ENCODE results near the gene CDK11B. TPM values are rescaled to one million over a fixed set of nuclear protein-coding genes. Genes with fewer than 3 reads are reported as not detected.
"Not testable (repeated sequence)": the region's sequence is repeated elsewhere in the genome, so short reads cannot be mapped to it uniquely, and the experiment has no call there.

The CDK11B gene
- total and polyA plus RNA-seq, 11 donors: 20.4 to 39.4 (median 24.8) TPM

GRCh38 chr1:1692714-1693647 lies 34.2 kb upstream of the CDK11B start, which contains the start of gene SLC35E2B:
Gene SLC35E2B (minus strand): TSS chr1:1692795. CDS start chr1:1676699, 16,096 bp downstream.
- peak; percentile 87 to 99 (median 96) for DNase-seq
- intact Hi-C loops (cut with DNase I): loop anchor here in 1 of 10 donors (10.0 kb wide), 2 partner anchors 52 to 212 kb away; no protein-coding TSS in a partner anchor
- not testable (repeated sequence) for H3K9me3 ChIP-seq, H3K4me1 ChIP-seq, H3K27me3 ChIP-seq, H3K36me3 ChIP-seq
- ATAC-seq: peak; percentile 91 to 95 (median 94)
- H3K4me3 ChIP-seq: peak within 1 kb of the TSS; percentile 33 to 72 (median 62)
- peak within 1 kb of the TSS; percentile 85 to 98 (median 94) for H3K27ac ChIP-seq
- 0 to 1% (median 0%) methylated on average over 3 to 60 of the region's 98 CpGs; no CpG with 5 or more reads in 1 of the 4 donors for WGBS, 4 donors
- TF ChIP-seq, protein P1, sequence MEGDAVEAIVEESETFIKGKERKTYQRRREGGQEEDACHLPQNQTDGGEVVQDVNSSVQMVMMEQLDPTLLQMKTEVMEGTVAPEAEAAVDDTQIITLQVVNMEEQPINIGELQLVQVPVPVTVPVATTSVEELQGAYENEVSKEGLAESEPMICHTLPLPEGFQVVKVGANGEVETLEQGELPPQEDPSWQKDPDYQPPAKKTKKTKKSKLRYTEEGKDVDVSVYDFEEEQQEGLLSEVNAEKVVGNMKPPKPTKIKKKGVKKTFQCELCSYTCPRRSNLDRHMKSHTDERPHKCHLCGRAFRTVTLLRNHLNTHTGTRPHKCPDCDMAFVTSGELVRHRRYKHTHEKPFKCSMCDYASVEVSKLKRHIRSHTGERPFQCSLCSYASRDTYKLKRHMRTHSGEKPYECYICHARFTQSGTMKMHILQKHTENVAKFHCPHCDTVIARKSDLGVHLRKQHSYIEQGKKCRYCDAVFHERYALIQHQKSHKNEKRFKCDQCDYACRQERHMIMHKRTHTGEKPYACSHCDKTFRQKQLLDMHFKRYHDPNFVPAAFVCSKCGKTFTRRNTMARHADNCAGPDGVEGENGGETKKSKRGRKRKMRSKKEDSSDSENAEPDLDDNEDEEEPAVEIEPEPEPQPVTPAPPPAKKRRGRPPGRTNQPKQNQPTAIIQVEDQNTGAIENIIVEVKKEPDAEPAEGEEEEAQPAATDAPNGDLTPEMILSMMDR (IDR thresholded peaks at IDR 0.05): peak in 2 of 12 donors; percentile 26 to 32

GRCh38 chr1:1692324-1692713 lies 33.5 kb upstream of the CDK11B start:
- ATAC-seq: peak; percentile 42 to 82 (median 66)
- H3K9me3 ChIP-seq, H3K4me1 ChIP-seq, H3K27me3 ChIP-seq, H3K36me3 ChIP-seq: not testable (repeated sequence)
- Histone ChIP-seq H3K27ac (peak overlapping the region; percentile 85 to 98 (median 94)), H3K4me3 (peak overlapping the region; percentile 33 to 72 (median 62))
- 0 to 1% (median 0%) methylated on average over 18 to 32 of the region's 45 CpGs; no CpG with 5 or more reads in 1 of the 4 donors for WGBS, 4 donors
- intact Hi-C loops (cut with DNase I): loop anchor here in 1 of 10 donors (10.0 kb wide), 2 partner anchors 52 to 212 kb away; no protein-coding TSS in a partner anchor
- DNase-seq: peak; percentile 57 to 94 (median 82)

DNA sequence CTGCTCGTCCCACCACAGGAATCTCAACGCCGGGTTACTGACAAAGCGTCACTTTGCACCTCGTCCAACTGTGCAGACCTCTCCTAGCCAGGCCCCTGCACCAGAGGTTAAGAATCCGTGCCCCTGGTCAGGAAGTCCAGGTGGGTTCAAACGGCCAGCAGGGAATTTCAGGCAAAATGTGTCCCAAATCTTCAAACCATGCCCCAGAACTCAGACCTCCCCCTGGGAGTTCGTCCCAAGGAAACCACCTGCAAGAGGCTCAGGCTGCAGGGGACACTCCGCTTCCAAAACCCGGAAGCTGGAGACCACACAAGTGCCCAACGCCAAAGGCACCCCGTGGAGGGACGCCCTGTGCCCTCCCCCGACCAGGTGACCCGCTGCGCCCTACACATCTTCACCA lies 32.6 kb upstream of the CDK11B start:
- H3K27me3 ChIP-seq, ATAC-seq, H3K9me3 ChIP-seq, H3K36me3 ChIP-seq, H3K27ac ChIP-seq: not testable (repeated sequence)
- intact Hi-C loops (cut with DNase I): loop anchor here in 1 of 10 donors (10.0 kb wide), 2 partner anchors 53 to 213 kb away; no protein-coding TSS in a partner anchor
- DNase-seq: peak in 1 of 5 donors; percentile 2
- Histone ChIP-seq H3K4me1 (peaks cover 0 to 12% (median 0%) of the 10 kb centered on the region in 12 donors), H3K4me3 (peak overlapping the region in 5 of 12 donors; percentile 28 to 44 (median 38))
- 4 to 6% methylated on average over 4 to 5 of the region's 16 CpGs; no CpG with 5 or more reads in 2 of the 4 donors for WGBS, 4 donors

DNA sequence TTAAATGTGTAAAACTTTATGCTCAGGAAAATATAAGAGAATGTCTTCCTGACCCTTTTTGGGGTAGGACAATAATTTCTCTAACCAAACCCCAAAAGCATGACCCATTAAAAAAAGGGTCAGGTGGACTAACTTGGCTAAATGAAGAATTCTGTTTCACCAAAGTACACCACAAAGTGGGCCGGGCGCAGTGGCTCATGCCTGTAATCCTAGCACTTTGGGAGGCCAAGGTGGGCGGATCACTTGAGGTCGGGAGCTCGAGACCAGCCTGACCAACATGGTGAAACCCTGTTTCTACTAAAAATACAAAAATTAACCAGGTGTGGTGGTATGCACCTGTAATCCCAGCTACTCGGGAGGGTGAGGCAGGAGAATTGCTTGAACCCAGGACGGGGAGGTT lies 30.7 kb upstream of the CDK11B start:
- peak in 2 of 5 donors; percentile 2 to 35 for DNase-seq
- ATAC-seq; intact Hi-C loops (cut with DNase I); H3K4me3 ChIP-seq; H3K27ac ChIP-seq; H3K36me3 ChIP-seq; H3K9me3 ChIP-seq; H3K27me3 ChIP-seq: not testable (repeated sequence)
- WGBS, 4 donors: 92 to 97% (median 95%) methylated on average over 6 to 7 of the region's 7 CpGs
- peaks cover 0 to 21% (median 0%) of the 10 kb centered on the region in 12 donors for H3K4me1 ChIP-seq

GRCh38 chr1:1687846-1688245 lies 29.0 kb upstream of the CDK11B start:
- H3K36me3 ChIP-seq: peaks cover 0 to 20% (median 0%) of the 10 kb centered on the region in 9 donors
- no peak overlapping the region for H3K4me3 ChIP-seq
- intact Hi-C loops (cut with DNase I): no loop called here
- H3K27me3 ChIP-seq: no peaks in the 10 kb centered on the region
- DNase-seq: peak in 2 of 5 donors; percentile 3 to 12
- H3K9me3 ChIP-seq: no peaks in the 10 kb centered on the region
- no peak overlapping the region for H3K27ac ChIP-seq
- TF ChIP-seq POLR2A (IDR thresholded peaks at IDR 0.05): no peak
- TF ChIP-seq, protein P1 (IDR thresholded peaks at IDR 0.05): no peak
- H3K4me1 ChIP-seq: peaks cover 0 to 16% (median 0%) of the 10 kb centered on the region in 12 donors
- WGBS, 4 donors: 85 to 96% (median 92%) methylated on average over 9 of the region's 9 CpGs
- ATAC-seq: no peak

All from heart left ventricle (tissue), 16 donors.